HUDEP-2 (cell line): ENCODE measurements around the gene PHLDA1.

Experiments used
- DNase-seq, 76 experiments: peaks; one replicate each; lab custom pipeline; 2025; ENCODE audit not compliant: unreplicated experiment in 76 of 76; lab: John Stamatoyannopoulos, UW

The PHLDA1 gene

GRCh38 chr12:76020731-76021672 is 10.6 kb downstream of the PHLDA1 start:
- peak in 1 of 76 experiments; percentile 5 for DNase-seq

- DNase-seq: no peak
Observed at GRCh38 chr12:76020281-76020680, 11.3 kb downstream of the PHLDA1 start.

- no peak for DNase-seq
Observed at GRCh38 chr12:76018672-76019071, 12.9 kb downstream of the PHLDA1 start.

- DNase-seq: no peak
Observed at GRCh38 chr12:76018111-76018510, 13.5 kb downstream of the PHLDA1 start.

GRCh38 chr12:76014007-76014406 is 17.6 kb downstream of the PHLDA1 start:
- no peak for DNase-seq

GRCh38 chr12:76013603-76014002 is 18.0 kb downstream of the PHLDA1 start:
- DNase-seq: no peak

GRCh38 chr12:76012644-76013043 is 18.9 kb downstream of the PHLDA1 start:
- DNase-seq: no peak

GRCh38 chr12:76010732-76011458 is 20.7 kb downstream of the PHLDA1 start:
- DNase-seq: no peak

- DNase-seq: no peak
Observed at GRCh38 chr12:76008428-76008827, 23.1 kb downstream of the PHLDA1 start.

GRCh38 chr12:76007640-76008039 is 23.9 kb downstream of the PHLDA1 start:
- no peak for DNase-seq

GRCh38 chr12:76006028-76006925 is 25.3 kb downstream of the PHLDA1 start:
- DNase-seq: no peak

GRCh38 chr12:76003355-76003638 is 28.3 kb downstream of the PHLDA1 start:
- DNase-seq: no peak

- DNase-seq: no peak
Observed at GRCh38 chr12:76002598-76003354, 28.8 kb downstream of the PHLDA1 start.

GRCh38 chr12:75998292-75999063 is 33.1 kb downstream of the PHLDA1 start:
- no peak for DNase-seq

GRCh38 chr12:75997658-75998057 is 33.9 kb downstream of the PHLDA1 start:
- no peak for DNase-seq

- DNase-seq: no peak
Observed at GRCh38 chr12:75996861-75997447, 34.6 kb downstream of the PHLDA1 start.

GRCh38 chr12:75995691-75996090 is 35.9 kb downstream of the PHLDA1 start:
- DNase-seq: no peak

- no peak for DNase-seq
Observed at GRCh38 chr12:75994069-75994740, 37.4 kb downstream of the PHLDA1 start.

GRCh38 chr12:75991753-75992152 is 39.8 kb downstream of the PHLDA1 start:
- no peak for DNase-seq
